Embryonic facial prominence (tissue), 1 donor: ENCODE measurements around the gene KCNAB3.

Source experiments
- DNase-seq: peaks from one replicate; pipeline ENCODE4 v3.0.0-alpha.2; 2016; ENCODE audit errors: extremely low spot score

The KCNAB3 gene

GRCh38 chr17:7903154-7904103, 26.2 kb downstream of the KCNAB3 start:
- no peak for DNase-seq

- DNase-seq, result no peak
Observed at GRCh38 chr17:7897773-7898172, 31.9 kb downstream of the KCNAB3 start.

GRCh38 chr17:7897090-7897489, 32.6 kb downstream of the KCNAB3 start:
- no peak for DNase-seq

- DNase-seq, result no peak
Observed at GRCh38 chr17:7894866-7895265, 34.8 kb downstream of the KCNAB3 start.

GRCh38 chr17:7894226-7894625, 35.4 kb downstream of the KCNAB3 start:
- DNase-seq, result no peak

GRCh38 chr17:7893187-7893880, 36.3 kb downstream of the KCNAB3 start:
- no peak for DNase-seq

- DNase-seq, result peak; percentile 34
Observed at GRCh38 chr17:7889166-7889955, 40.3 kb downstream of the KCNAB3 start.

- DNase-seq, result peak; percentile 52
Observed at GRCh38 chr17:7888184-7888920, 41.3 kb downstream of the KCNAB3 start, which contains the start of gene CHD3. Gene CHD3, plus strand, starts transcription at chr17:7888789. Its CDS starts 212 bp downstream, at chr17:7889001.

GRCh38 chr17:7887482-7888183, 42.0 kb downstream of the KCNAB3 start:
- DNase-seq, result peak; percentile 97

GRCh38 chr17:7887038-7887481, 42.6 kb downstream of the KCNAB3 start:
- no peak for DNase-seq

- peak; percentile 53 for DNase-seq
Observed at GRCh38 chr17:7886227-7887037, 43.2 kb downstream of the KCNAB3 start.

- DNase-seq, result no peak
Observed at GRCh38 chr17:7885367-7886226, 44.1 kb downstream of the KCNAB3 start.

GRCh38 chr17:7884581-7885366, 44.9 kb downstream of the KCNAB3 start:
- DNase-seq, result peak; percentile 39

- peak; percentile 72 for DNase-seq
Observed at GRCh38 chr17:7883781-7884386, 45.8 kb downstream of the KCNAB3 start.

GRCh38 chr17:7882629-7883028, 47.0 kb downstream of the KCNAB3 start:
- DNase-seq, result no peak

- no peak for DNase-seq
Observed at GRCh38 chr17:7882068-7882467, 47.6 kb downstream of the KCNAB3 start.

GRCh38 chr17:7881276-7882054, 48.2 kb downstream of the KCNAB3 start:
- no peak for DNase-seq
